Measurements from ENCODE around the gene NGDN. TPM values are rescaled to one million over a fixed set of nuclear protein-coding genes. Genes with fewer than 3 reads are reported as not detected.
A peak's percentile ranks its signal among the peaks of the same experiment; 100 is the strongest.

The NGDN gene
- total RNA-seq, 4 donors from 2014 or later: 35.8 to 45.6 (median 36.5) TPM

DNA sequence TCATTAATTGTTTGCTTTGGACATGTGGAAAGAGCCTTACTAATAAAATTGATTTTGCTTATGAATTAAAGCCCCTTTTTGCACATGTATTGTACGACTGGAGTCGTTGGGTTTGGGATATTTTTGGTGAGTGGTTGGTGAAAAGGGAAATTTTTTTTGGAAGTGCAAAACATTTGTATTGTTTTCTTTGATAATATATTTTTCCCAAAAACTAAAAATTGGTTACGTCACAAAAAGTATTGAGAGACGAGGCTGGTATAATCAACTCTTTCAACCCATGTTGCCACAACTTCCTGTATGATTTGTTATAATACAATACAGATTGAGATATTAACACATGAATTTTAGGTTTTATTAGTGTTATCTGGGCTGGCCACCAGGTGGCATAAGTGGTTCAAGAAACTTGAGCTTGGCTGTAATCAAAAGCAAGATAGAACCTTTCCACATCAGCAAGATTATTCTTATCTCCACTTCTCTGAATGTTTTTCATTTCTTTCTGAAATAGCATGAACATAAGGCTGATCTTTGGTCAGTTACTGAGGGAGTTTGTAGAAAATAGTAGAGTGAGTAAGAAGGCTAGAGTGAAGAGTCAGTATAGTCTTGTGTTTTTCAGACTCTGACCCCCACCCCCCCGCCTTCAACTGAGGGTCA lies 8.7 kb downstream of the NGDN start:
- peak; percentile 20 to 74 for DNase-seq (ENCODE audit: low spot score in 2 of 2)
- Histone ChIP-seq H3K27ac (no peak overlapping the region), H3K4me1 (no peaks in the 10 kb centered on the region), H3K36me3 (peaks cover 9 to 73% (median 22%) of the 10 kb centered on the region in 3 donors), H3K9me3 (no peaks in the 10 kb centered on the region), H3K27me3 (no peaks in the 10 kb centered on the region), H3K4me3 (no peak overlapping the region)
- no peak for TF ChIP-seq EP300 (IDR thresholded peaks at IDR 0.05)
- TF ChIP-seq, protein P1, sequence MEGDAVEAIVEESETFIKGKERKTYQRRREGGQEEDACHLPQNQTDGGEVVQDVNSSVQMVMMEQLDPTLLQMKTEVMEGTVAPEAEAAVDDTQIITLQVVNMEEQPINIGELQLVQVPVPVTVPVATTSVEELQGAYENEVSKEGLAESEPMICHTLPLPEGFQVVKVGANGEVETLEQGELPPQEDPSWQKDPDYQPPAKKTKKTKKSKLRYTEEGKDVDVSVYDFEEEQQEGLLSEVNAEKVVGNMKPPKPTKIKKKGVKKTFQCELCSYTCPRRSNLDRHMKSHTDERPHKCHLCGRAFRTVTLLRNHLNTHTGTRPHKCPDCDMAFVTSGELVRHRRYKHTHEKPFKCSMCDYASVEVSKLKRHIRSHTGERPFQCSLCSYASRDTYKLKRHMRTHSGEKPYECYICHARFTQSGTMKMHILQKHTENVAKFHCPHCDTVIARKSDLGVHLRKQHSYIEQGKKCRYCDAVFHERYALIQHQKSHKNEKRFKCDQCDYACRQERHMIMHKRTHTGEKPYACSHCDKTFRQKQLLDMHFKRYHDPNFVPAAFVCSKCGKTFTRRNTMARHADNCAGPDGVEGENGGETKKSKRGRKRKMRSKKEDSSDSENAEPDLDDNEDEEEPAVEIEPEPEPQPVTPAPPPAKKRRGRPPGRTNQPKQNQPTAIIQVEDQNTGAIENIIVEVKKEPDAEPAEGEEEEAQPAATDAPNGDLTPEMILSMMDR (IDR thresholded peaks at IDR 0.05): peak; percentile 53 to 84 (median 56)
- 21 to 23% methylated on average over 5 of the region's 5 CpGs for WGBS, 2 donors

GRCh38 chr14:23481362-23481970 lies 12.0 kb downstream of the NGDN start:
- no peak for TF ChIP-seq EP300 (IDR thresholded peaks at IDR 0.05)
- no peak for TF ChIP-seq POLR2A (IDR thresholded peaks at IDR 0.05)
- TF ChIP-seq, protein P1 (IDR thresholded peaks at IDR 0.05): no peak
- Histone ChIP-seq H3K27me3 (no peaks in the 10 kb centered on the region), H3K9me3 (no peaks in the 10 kb centered on the region), H3K4me1 (no peaks in the 10 kb centered on the region), H3K36me3 (peaks cover 2 to 66% (median 5%) of the 10 kb centered on the region in 3 donors), H3K27ac (no peak overlapping the region), H3K4me3 (no peak overlapping the region)
- no peak for DNase-seq (ENCODE audit: low spot score in 2 of 2)
- 43 to 46% methylated on average over 3 of the region's 3 CpGs for WGBS, 2 donors

GRCh38 chr14:23481979-23482822 lies 12.7 kb downstream of the NGDN start:
- DNase-seq (ENCODE audit: low spot score in 2 of 2): no peak
- WGBS, 2 donors: 33 to 41% methylated on average over 7 of the region's 7 CpGs
- no peak overlapping the region for H3K27ac ChIP-seq
- H3K4me3 ChIP-seq: no peak overlapping the region
- peaks cover 0 to 66% (median 5%) of the 10 kb centered on the region in 3 donors for H3K36me3 ChIP-seq
- no peaks in the 10 kb centered on the region for H3K27me3 ChIP-seq
- H3K4me1 ChIP-seq: no peaks in the 10 kb centered on the region
- no peak for TF ChIP-seq POLR2A (IDR thresholded peaks at IDR 0.05)
- no peak for TF ChIP-seq EP300 (IDR thresholded peaks at IDR 0.05)
- TF ChIP-seq, protein P1 (IDR thresholded peaks at IDR 0.05): no peak
- H3K9me3 ChIP-seq: no peaks in the 10 kb centered on the region

DNA sequence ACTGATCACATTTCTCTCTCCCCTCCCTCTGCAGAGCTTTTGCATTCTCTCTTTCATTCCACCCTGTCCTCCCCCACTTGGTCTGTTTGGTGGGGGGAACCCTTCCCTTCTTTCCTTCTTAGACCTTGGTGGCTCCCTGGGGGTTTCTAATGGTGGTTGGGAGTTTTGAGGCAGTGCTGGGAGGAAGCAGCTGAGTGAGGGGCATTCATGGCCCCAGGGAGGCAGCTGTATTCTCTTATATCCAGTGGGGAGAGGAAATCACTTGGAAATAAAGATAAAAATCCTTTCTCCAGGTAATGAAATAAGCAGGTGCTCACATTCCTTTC lies 13.3 kb downstream of the NGDN start:
- no peaks in the 10 kb centered on the region for H3K4me1 ChIP-seq
- no peak overlapping the region for H3K4me3 ChIP-seq
- TF ChIP-seq EP300 (IDR thresholded peaks at IDR 0.05) (no peak), POLR2A (IDR thresholded peaks at IDR 0.05) (no peak)
- TF ChIP-seq, protein P1 (IDR thresholded peaks at IDR 0.05): no peak
- no peak overlapping the region for H3K27ac ChIP-seq
- H3K27me3 ChIP-seq: no peaks in the 10 kb centered on the region
- no peak for DNase-seq (ENCODE audit: low spot score in 2 of 2)
- H3K36me3 ChIP-seq: peaks cover 0 to 64% (median 1%) of the 10 kb centered on the region in 3 donors
- H3K9me3 ChIP-seq: no peaks in the 10 kb centered on the region

Measured in tibial nerve (tissue), 4 donors.